NCI-H345 treated with DMSO at 0.1 percent for 48 hours (cell line): ENCODE measurements around the gene GAST.
A peak's percentile ranks its signal among the peaks of the same experiment; 100 is the strongest.

ENCODE experiments used
- DNase-seq: peaks from one replicate; lab custom pipeline; 2025; ENCODE audit not compliant: unreplicated experiment; lab: John Stamatoyannopoulos, UW

GAST gene

DNA sequence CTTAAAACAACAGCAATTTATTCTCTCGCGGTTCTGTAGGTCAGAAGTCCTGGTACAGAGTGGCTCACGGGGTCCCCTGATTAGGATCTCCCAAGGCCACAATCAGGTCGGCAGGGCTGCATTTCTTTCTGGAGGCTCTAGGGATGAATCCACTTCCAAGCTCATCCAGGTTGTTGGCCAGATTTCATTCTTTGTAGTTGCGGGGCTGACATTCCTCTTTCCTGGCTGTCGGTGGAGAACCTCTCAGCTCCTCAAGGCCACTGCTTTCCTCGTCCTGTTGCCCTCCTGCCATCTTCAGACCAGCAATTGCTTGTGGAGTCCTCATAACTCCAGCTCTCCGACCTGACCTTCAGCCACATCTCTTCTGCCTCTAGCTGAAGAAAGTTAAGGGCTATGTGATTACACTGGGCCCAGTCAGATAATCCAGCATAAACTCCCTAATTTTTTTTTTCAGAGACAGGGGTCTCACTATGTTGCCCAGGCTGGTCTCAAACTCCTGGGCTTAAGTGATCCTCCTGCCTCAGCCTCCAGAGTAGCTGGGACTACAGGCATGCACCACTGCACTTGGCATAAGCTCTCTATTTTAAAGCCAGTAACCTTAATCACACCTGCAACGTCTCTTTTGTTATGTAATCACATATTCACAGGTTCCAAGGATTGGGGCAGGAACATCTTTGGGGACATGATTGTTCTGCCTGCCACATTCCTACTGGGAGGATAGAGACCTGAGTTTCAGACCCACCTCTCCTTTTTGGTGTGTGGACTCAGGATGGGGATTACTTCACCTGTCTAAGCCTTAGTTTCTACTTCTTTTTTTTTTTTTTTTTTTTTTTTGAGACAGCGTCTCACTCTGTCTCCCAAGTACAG lies 4.1 kb upstream of the GAST start:
- no peak for DNase-seq

DNA sequence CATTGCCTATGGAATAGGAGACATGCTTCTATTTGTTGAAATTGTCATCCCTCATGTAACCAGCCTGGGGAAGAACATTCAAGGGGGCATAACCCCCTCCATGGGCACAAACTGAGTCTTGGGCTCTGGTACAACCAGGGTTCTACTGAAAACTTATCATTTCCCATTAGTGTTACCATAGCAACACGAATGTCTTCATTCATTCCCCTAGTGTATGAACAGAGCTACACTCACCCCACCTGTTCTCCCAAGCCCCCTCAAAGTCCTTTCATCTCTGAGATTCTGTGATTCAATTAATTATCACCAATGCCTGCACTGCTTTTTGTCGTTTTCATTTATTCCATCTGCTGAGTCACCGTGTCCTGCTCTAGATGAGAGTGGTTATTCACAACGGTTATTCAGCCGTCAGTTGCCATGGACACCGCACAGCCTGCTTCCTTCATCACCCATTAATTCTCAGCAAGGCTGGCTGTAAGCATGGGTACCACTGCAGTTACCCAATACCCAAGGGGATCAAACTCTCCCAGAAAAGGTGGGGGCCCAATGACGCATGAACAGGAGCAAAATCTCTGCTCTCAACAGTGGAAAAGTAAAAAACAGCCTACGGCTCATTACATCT lies 1.6 kb upstream of the GAST start:
- DNase-seq = no peak

DNA sequence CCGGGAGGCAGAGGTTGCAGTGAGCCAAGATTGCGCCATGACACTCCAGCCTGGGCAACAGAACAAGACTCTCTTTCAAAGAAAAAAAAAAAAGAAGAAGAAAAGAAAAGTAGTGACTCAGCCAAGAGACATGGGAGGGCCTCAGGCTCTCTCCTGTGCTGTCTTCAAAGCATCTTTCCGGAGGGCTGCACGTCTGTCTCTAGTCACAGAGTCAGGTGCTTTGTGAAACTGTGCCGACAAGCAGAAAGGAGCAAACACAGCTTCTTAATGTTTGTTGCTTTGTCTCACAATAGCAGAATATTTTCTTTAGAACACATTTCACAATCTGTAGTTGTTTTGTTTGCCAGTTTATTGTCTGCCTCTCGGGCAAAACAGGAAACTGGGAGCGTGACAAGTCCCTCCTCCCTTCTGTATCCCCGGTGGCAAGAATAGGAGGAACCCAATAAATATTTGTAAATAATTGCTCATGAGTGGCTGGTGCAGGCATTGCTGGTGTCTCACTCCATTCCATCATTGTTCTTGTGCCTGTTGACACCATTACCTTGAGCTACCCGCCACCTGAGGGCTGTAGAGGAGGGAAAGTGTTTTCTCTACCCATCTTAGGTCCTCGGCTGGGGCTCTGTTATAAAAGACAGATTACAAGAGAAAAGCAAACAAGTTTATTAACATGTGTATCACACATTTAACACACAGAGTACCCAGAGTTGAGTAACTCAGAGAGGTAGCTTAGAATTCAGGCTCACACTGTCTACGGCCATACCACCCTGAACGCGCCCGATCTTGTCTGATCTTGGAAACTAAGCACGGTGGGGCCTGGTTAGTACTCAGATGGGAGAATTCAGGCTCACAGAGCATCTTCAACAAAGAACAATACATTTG lies 5.5 kb downstream of the GAST start:
- no peak for DNase-seq

DNA sequence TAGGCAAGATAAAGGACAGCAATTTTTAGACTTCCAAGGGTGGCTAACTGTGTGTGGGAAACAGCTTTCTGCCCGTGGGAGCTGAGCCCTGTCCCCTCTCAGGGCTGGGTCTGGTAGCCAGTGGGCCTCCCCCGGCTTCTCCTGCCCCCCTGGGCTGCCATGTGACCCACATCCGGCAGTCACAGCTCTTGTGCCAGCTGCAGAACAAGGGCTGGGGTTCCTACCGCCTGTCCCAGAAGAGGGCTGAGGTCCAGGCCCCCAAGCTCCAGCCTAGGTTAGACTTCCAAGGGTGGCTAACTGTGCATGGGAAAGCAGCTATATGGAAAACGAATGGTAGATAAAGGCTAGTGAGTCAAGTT lies 6.1 kb downstream of the GAST start:
- DNase-seq = no peak

DNA sequence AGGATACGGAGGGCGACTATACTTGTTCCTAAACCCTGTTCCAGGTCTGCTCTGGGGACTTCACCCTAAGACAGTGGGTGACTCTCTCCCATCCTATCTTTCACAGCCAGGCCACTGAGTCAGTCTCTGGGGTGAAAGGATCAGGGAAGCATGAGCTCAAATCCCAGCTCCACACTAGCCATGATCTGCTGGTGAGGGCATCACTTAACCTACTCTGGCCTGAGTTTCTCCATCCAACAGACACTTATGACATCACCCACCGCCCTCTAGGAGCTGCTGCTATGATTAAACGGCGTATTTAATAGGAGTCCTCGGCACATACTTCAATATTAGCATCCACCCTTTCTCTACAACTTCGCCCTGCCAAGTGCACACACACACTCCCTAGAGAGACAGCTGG lies 10.1 kb downstream of the GAST start:
- no peak for DNase-seq

DNA sequence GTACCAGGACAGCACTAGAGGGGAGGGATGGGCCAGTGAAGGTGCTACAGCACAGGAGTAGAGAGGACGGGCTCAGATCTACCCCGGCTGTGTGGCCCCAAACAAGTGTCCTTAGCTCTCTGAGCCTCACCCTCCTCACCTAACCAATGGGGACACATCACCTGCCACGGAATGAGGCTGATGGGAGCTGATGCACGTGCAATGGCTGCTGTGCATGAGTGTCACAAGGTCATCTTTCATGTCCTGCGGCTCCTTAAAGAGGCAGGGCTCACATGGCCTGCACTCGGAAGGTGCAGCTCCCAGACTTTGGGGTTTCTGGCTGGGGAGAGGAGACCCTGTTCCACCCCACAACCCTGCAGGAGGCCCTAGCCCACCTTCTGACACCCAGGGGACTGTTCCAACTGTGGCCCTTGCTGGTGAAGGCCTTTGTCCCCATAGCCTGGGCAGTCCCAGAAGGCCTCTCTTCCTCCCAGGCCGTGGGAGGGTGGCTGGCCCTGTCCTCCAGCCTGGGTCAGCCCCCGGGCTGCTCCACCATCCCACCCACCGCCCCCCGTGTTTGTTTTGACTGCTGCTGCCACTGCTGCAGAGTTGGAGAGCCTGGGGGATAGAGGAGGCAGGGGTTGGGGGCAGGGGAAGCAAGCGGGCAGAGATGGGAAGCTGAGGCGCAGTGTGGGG lies 11.8 kb downstream of the GAST start:
- no peak for DNase-seq

DNA sequence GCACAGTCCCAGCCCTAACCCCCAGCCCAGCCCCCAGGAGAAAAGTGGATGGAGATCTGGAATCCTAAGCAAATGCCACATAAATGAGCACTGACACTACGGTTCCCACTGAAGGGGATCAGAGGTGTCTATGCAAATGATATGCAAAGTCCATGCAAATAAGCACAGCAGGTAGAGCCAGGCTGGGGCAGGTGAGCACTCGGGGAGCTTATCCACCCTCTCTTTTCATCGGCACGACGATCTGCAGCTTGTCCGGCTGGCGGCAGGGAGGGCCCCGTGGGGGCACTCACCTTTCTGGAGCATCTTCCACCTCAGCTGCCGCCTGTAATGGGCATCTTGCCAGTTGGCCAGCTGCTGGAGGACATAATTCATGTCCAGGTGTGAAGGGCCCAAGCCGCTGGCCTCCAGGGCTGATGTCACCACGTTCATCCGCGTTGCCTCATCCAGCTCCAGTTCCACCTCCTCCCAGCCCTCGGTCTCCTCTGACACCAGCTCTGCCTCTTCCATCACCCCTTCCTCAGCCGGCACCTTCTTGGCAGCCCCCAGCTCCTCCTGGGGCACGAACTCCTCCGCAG lies 12.4 kb downstream of the GAST start:
- no peak for DNase-seq

DNA sequence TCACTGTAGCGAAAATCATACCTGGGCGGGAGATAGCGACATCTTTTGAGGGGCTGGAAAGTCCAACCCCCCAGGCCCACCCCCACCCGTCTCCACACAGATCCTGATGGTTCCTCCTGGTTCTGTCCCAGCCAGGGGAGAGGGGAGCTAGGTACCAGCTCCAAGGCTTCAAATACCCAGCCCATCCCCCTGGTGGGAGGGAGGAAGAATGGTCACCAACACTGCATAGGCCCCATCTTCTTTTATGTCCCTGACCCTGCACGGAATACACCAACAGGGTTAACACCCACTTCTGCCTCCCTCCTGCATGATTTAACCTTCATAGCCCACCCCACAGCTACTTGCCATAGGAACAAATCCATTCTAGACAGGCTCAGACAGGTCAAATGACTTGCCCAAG lies 13.0 kb downstream of the GAST start:
- no peak for DNase-seq

DNA sequence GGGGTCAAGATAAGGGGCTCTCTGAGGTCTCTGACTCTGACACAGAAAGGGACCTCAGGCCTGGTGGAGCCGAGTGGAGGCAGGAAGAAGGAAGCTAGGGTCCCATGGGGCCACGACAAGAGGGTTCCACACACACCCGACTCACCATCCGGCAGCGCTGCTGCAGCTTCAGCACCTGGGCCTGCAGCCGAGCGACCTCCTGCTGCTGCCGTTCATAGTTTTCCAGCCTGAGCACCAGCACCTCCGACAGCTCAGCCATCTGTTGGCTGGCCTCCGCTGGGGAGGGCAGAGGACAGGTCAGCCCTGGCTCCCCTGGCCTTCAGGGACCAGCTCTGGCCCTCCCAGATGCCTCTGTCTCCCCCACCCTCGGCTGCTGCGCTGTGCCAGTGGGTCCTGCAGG lies 15.9 kb downstream of the GAST start:
- no peak for DNase-seq

DNA sequence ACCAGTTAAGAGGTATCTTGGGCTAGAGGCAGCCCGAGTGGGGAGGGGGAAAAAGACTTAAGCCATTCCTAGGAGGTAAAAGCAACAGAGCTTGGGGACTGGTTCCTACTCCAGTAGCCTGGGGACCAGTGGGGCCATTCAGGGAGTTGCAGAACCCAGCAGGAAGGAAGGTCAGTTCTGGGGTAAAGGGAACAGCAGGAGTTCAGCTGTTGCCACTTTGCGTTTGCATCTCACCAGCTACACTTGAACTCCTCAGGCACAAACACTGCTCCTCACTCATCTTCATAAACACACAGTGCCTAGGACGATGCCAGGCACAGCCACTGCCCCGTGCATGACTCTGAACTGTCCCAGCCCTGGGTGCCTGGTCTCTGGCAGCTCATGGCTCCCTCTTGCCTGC lies 18.3 kb downstream of the GAST start:
- no peak for DNase-seq

DNA sequence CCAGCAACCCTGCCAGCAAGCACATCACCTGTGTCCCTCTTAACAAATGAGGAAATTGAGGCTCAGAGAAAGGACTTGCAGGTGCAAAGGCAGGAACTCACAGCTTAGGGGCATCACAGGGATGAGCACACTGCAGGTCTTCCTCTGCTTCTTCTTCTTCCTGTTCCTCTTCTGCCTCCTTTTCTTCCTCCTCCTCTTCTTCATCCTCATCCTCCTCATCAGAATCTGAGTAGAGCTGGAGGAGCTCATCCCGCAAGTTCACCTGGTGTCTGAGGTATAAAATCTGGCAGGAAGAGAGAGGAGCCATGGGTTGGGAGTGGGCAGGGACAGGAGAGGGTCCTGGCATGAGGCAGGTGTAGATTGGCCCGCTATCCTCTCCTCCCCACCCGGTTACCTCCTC lies 19.7 kb downstream of the GAST start:
- DNase-seq = no peak

DNA sequence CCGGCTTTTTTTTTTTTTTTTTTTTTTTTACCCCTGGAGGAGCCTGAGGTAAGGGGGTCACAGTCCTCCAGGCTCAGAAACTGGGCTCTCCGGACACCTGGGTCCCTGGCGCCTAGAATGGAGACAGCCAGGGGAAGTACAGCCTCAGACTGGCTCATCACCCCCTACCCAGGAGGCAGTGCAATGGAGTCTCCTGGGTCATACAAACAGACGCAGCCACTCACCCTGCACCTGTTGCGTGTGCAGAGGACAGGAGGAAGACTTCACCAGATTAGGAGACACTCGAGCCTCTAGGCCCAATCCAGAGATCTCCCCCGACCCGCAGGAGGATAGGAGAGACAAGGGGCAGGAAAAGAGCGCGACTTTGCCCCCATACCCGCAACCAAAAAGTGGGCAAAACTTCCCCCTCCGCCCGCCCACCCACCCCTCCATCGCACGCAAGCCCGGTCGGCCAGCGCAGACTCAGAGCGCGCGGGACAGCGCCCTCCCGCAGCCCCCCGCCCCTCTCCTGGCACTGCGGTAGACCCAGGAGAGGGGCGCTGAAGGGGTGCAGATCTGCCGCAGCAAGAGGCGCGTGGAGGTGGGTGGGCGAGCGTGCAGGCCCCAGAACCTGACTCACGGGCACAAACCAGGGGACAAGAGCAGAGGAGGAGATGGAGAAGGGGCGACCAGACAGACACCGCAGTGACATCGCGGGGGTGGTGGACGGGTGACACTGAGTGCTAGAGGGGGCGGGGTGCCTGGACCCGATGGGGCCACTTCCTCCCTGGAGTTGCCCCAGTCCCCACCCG lies 21.4 kb downstream of the GAST start:
- DNase-seq = no peak

DNA sequence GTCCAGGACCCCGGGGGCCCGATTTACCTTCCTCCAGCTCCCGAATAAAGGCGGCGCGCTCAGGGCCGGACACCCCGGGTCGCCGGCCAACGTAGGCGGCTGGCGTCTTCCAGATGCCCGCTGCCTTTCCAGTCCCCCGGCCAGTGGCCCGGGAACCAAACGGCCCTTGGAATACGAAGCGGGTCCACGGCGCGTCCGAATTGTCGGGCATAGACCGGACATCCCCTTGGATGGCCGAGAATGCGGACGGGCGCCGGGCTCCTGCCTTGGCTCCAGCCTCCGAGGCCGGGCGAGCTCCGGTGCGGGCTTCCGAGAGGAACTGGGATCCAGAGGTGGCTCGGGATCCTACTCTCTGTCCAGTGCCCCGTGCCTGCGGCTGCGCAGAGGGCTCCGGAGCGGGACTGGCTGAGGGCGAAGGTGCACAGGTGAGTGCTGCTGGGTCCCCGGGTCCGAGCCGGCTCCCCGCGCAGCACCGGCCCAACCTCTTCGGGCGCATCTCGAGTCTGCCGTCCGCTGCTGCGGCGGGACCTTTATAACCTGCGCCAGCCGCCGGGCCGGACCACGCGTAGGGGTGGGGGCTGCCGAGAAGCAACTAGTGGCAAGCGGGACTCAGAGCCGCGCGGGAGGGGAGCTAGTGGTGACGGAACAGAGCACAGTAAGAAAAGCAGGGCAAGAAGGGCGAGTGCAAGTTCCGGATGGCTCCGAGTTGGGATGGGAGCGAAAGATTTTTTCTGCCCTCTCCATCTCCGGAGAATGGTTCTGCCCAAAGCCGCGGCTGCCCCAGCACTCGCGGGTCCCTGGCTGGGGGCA lies 22.2 kb downstream of the GAST start, which contains the start of gene HAP1:
TSS of gene HAP1 (minus strand) at position 505 of the 810 bp plus-strand sequence. CDS start at position 496, 9 bp downstream.
- no peak for DNase-seq

DNA sequence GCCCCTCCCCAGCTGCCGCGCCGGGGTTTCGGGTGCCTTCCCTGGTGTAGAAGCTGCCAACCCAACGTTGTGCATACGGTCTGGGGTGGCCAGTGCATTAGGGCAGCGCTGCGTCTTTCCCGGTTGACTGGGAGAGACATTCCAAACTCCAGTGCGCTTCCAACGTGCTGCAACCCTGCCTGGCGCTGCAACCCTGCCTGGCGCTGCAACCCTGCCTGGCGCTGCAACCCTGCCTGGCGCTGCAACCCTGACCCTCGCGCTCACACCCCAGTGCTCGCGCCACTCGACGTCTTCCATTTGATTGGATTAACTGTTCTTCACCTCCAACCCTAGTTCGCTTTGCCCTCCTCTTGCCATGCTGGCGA lies 22.8 kb downstream of the GAST start:
- no peak for DNase-seq

DNA sequence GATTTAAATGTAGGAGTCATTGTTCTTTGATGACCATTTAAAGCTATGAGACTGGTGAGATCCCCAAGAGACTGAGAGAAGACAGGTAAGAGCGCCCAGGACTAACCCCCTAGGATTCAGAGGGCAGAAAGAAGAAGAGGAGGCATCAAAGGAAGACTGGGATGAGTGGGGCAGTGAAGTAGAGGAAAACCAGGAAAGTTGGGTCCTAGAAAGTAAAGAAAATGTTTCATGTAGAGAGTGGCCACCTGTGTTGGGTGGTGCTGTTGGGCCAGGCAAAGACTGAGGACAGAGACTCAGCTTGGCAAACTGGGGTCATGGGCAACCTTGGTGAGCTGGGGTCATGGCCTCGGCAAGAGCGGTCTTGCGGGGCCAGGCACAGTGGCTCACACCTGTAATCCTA lies 23.6 kb downstream of the GAST start:
- DNase-seq = no peak

DNA sequence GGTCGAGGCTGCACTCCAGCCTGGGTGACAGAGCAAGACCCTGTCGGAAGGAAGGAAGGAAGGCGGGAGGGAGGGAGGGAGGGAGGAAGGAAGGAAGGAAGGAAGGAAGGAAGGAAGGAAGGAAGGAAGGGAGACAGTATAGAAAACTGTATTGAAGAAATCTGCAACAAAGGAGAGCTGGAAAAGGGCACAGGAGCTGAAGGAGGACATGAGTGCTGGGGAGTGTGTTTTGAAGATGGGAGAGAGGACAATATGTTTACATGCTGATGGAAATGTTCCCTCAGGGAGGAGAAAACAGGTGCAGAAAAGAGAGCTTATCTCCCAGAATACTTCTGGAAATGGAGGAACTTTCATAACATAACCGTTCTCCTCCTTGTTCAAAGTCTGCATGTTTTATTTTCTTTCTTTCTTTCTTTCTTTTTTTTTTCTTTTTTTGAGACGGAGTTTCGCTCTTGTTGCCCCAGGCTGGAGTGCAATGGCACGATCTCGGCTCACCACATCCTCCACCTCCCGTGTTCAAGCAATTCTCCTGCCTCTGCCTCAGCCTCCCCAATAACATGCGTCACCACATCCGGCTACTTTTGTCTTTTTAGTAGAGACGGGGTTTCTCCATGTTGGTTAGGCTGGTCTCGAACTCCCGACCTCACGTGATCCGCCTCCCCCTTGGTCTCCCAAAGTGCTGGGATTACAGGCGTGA lies 25.0 kb downstream of the GAST start:
- no peak for DNase-seq

DNA sequence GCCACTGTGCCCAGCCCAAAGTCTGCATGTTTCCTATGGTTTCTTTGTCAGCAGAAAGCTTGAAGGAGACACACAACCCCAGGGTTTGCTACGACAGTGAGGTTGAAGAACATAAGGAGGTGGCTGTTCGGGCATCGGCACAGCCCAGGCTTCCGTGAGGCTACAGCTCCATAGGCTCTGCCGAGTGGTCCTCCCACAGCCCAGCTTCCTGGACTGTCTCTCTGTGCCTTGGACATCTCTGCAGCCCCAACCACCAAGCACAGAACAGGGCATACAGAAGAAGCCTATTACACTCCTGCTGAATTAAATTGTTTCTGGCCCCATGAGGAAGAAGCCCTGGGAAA lies 25.5 kb downstream of the GAST start:
- DNase-seq = no peak

DNA sequence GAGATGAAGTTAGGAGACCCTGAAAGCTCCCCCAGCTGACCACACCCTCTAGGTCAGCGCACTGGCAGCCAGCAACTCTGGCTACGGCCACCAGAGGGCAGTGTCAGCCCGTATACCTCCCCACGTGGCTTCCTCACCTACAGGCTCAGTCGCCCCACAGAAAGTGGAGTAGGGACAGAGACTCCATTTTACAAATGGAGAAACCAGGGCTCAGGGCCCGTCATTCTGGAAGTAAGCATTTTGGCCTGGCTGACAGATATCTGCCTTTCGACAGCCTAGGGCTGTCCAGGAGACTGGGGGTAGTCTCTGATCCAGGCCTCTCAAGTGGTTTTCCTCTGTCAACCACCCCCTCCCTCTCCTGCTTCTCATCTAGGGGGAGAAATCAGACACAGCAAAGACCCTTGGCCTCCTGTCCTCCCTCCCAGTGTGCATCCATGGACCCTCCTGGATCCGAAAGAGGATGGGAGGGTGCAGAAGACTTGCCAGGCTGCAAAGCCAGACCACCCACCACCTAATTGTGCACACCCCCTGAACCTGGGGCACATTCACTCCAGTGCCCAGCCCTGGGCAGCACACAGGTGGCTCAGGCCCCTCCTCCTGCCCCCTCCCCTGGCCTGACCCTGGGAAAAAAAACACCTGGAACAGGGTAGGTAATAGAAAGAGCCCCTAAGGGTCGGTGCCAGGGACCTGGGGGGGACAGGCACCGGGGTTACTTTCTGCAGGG lies 26.1 kb downstream of the GAST start:
- DNase-seq = peak; percentile 65
